GM15510 (cell line): Measurements from ENCODE around the gene KLHL9.

Experiments used
- POLR2A ChIP-seq: IDR thresholded peaks from 3 replicates; pipeline ENCODE4 v1.6.1; 2011; ENCODE audit warnings: borderline replicate concordance; ENCODE audit not compliant: insufficient read length; ENCODE audit errors: extremely low read depth

The KLHL9 gene

GRCh38 chr9:21326526-21327139, 8.6 kb downstream of the KLHL9 start:
- TF ChIP-seq POLR2A: no peak

- no peak for TF ChIP-seq POLR2A
Measured at GRCh38 chr9:21324047-21324446, 11.2 kb downstream of the KLHL9 start.

- TF ChIP-seq POLR2A: no peak
Measured at GRCh38 chr9:21322911-21323461, 12.2 kb downstream of the KLHL9 start.

- TF ChIP-seq POLR2A: no peak
Measured at GRCh38 chr9:21320465-21320864, 14.7 kb downstream of the KLHL9 start.

GRCh38 chr9:21317956-21318923, 17.0 kb downstream of the KLHL9 start:
- no peak for TF ChIP-seq POLR2A

- no peak for TF ChIP-seq POLR2A
Measured at GRCh38 chr9:21316860-21317259, 18.3 kb downstream of the KLHL9 start.

GRCh38 chr9:21316032-21316842, 19.0 kb downstream of the KLHL9 start:
- no peak for TF ChIP-seq POLR2A

GRCh38 chr9:21314152-21314551, 21.1 kb downstream of the KLHL9 start:
- no peak for TF ChIP-seq POLR2A

GRCh38 chr9:21311889-21312288, 23.3 kb downstream of the KLHL9 start:
- TF ChIP-seq POLR2A: no peak

- TF ChIP-seq POLR2A: no peak
Measured at GRCh38 chr9:21305213-21305612, 30.0 kb downstream of the KLHL9 start, which contains the start of gene IFNA5. Gene IFNA5 (minus strand): TSS chr9:21305313. CDS start chr9:21305256, 57 bp downstream.

GRCh38 chr9:21295992-21296391, 39.2 kb downstream of the KLHL9 start:
- TF ChIP-seq POLR2A: no peak

GRCh38 chr9:21294904-21295538, 40.2 kb downstream of the KLHL9 start:
- no peak for TF ChIP-seq POLR2A

- TF ChIP-seq POLR2A: no peak
Measured at GRCh38 chr9:21294364-21294774, 40.8 kb downstream of the KLHL9 start.

GRCh38 chr9:21289848-21290247, 45.4 kb downstream of the KLHL9 start:
- no peak for TF ChIP-seq POLR2A
